IMR-90 (cell line): ENCODE measurements around the gene POLR3A.

Source experiments
- BHLHE40 ChIP-seq: fragments of 150-350 bp; IDR thresholded peaks from 2 replicates; pipeline ENCODE4 v1.6.1; 2016; ENCODE audit warnings: mild to moderate bottlenecking, low read depth, low read length
- CEBPB ChIP-seq: IDR thresholded peaks from 2 replicates; pipeline ENCODE4 v1.6.1; 2012; ENCODE audit warnings: low read depth, low read length, improper control_type of control experiment
- CTCF ChIP-seq: conservative IDR thresholded peaks from 2 replicates; pipeline ENCODE4 v1.5.1; 2012; ENCODE audit warnings: mild to moderate bottlenecking, low read depth, low read length, improper control_type of control experiment
- ELK1 ChIP-seq: fragments of 150-350 bp; IDR thresholded peaks from 2 replicates; pipeline ENCODE4 v1.6.1; 2016; ENCODE audit warnings: low read depth, mild to moderate bottlenecking, low read length, moderate library complexity, borderline replicate concordance
- MAFK ChIP-seq: IDR thresholded peaks from 2 replicates; pipeline ENCODE4 v1.6.1; 2012; ENCODE audit warnings: low read depth, low read length, improper control_type of control experiment
- NFE2L2 ChIP-seq: fragments of 150-350 bp; IDR thresholded peaks from 2 replicates; pipeline ENCODE4 v1.6.1; 2016; ENCODE audit warnings: low read depth, mild to moderate bottlenecking, low read length
- POLR2A ChIP-seq: IDR thresholded peaks from 2 replicates; pipeline ENCODE4 v1.6.1; 2012; ENCODE audit warnings: mild to moderate bottlenecking, low read depth, low read length
- RFX5 ChIP-seq: IDR thresholded peaks from 2 replicates; pipeline ENCODE4 v1.8.0; 2012; ENCODE audit warnings: low read depth, mild to moderate bottlenecking, low read length, moderate library complexity

- TF ChIP-seq CEBPB (no peak), POLR2A (no peak), BHLHE40 (no peak), NFE2L2 (no peak), CTCF (no peak), MAFK (no peak), ELK1 (no peak), RFX5 (no peak)
These were observed 36.7 kb upstream of the POLR3A start for GRCh38 chr10:78066012-78066411.
